HG02852 (cell line): ENCODE data around the gene CYB5D1.
"Not testable (repeated sequence)": the region's sequence is repeated elsewhere in the genome, so short reads cannot be mapped to it uniquely, and the experiment has no call there.

Experiments used
- ATAC-seq: cut with Tn5 transposase; IDR thresholded peaks from one replicate; pipeline ENCODE4 v1.9.1; 2021; ENCODE audit warnings: mild to moderate bottlenecking, moderate library complexity; ENCODE audit not compliant: unreplicated experiment

Gene CYB5D1

GRCh38 chr17:7857713-7858521 is at the start of gene CYB5D1:
Gene CYB5D1, plus strand, starts transcription at chr17:7858003. Its CDS starts 132 bp downstream, at chr17:7858135.
- ATAC-seq: peak; percentile 41

GRCh38 chr17:7809086-7809790 is 48.6 kb upstream of the CYB5D1 start:
- ATAC-seq: no peak

GRCh38 chr17:7809791-7810343 is 47.9 kb upstream of the CYB5D1 start:
- not testable (repeated sequence) for ATAC-seq

DNA sequence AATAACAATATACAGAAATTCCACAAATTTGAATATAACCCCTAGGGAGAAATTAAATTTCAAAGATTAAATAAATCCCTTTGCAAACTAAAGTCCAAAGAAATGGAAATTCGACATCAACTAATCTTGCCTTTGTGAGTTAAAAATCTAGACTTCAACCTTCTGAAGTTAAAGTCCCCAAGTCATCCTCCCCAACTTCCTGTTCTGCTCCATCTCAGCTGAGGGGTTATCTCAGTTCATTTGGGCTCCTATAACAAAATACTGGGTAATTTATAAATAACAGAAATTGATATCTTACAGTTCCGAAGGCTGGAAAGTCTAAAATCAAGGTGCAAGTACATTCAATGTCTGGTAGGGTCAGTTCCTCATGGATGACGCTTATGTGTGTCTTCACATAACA is 46.6 kb upstream of the CYB5D1 start:
- ATAC-seq: no peak

DNA sequence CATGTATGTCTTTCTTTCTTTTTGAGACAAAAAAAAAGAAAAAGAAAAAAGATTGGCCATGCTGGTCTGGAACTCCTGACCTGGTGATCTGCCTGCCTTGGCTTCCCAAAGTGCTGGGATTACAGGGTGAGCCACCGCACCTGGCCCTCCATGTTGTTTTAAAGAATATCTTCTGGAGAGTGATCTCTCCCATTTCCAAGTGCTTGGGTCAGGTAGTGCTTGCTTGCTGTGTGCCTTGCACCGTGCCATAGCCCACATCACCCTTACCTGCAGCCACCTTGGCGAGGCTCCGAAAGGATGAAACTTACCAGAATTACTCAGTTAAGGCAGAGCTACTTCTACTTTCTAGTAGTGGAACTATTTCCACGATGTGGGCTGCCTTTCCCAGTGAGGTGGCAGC is 42.8 kb upstream of the CYB5D1 start:
- no peak for ATAC-seq

DNA sequence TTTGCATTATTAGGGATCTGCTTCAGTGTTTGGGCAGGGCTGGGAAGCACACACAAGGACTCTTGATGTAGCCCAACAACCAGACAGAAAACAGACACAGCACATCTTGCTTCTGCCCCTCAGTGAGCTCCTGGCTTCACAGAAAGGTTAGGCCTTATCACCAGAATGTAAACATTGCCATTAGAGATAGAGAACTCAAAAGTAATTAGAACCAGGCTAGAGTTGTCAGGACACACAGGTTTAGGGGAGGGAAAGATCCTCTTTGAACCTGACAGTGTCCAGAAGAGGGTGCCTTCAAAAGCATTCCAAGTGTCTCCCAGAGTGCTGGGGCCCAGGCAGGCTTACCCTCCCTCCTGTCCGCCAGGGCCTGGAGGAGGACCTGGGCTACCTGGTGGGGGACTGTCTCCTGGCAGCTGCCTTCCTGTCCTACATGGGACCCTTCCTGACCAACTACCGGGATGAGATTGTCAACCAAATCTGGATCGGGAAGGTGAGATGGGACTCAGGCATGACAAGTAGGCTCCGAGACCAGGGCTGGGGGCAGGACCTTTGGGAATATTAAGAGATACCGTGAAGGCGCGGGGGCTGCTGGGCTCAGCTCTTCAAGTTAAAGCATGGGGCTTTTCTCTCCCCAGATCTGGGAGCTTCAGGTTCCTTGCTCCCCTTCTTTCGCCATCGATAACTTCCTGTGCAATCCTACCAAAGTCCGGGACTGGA is 40.7 kb upstream of the CYB5D1 start:
- ATAC-seq: no peak

GRCh38 chr17:7817643-7817964 is 40.2 kb upstream of the CYB5D1 start:
- ATAC-seq: no peak

DNA sequence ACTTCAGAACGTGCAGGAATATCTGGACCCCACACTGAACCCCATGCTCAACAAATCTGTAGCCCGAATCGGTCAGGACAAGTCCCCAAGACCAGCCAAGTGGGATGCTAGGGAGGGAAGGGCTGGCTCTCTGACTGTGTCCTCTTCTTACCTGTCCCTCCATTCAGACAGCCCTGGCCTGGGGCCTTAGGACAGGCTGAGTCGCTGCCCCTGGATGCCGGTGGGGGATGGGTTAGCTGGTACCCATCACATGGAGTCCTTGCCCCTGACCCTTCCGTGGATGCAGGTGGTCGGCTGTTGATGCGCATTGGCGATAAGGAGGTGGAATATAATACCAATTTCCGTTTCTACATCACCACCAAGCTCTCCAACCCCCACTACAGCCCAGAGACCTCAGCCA is 39.8 kb upstream of the CYB5D1 start:
- ATAC-seq: no peak

DNA sequence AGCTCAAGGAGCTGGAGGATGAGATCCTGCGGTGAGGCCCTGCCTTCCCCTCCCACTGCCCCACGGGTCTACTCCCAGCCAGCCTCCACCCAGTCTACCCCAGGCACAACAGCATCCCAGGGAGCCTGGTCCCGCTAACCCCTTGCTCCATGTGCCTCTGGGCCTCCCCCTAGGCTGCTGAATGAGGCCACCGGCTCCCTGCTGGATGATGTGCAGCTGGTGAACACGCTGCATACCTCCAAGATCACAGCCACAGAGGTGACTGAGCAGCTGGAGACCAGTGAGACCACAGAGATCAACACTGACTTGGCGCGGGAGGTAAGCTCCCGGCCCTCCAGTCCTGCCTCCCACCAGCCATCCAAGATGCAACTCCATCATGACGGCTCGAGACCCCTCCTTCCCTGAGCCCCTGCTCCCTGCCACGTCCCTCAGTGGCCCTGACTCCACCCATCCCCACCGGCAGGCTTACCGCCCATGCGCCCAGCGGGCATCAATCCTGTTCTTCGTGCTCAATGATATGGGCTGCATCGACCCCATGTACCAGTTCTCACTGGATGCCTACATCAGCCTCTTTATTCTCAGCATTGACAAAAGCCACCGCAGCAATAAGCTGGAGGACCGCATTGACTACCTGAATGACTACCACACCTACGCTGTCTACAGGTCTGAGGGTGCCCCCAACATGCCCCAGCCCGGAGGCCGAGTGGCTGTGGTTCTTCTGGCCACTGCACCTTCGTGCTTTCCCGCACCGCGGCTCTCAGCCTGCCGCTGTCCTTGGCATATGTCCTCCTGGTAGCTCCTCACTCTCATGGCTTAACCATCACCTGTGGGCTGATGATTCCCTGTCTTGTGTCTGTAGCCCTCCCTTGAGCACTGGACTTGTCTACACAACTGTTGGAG is 38.8 kb upstream of the CYB5D1 start:
- ATAC-seq: no peak

DNA sequence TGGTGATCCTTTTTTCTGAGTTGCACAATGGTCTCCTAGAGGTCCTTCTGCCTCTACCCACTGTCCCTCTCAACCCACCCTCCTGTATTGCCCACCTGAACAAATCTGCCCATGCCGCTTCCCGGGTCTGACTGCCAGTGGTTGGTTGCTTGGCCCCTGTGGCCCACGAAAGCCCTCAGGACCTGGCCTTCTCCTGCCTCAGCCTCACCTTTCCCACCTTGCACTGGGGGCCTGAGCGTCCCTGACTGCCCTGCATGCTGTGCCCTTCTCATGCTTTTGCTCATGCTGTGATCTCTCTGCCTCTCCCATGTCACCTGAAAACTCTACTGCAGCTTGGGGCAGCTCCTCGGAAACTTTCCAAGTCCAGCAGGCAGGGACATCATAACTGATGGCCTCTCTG is 37.6 kb upstream of the CYB5D1 start:
- ATAC-seq: no peak

DNA sequence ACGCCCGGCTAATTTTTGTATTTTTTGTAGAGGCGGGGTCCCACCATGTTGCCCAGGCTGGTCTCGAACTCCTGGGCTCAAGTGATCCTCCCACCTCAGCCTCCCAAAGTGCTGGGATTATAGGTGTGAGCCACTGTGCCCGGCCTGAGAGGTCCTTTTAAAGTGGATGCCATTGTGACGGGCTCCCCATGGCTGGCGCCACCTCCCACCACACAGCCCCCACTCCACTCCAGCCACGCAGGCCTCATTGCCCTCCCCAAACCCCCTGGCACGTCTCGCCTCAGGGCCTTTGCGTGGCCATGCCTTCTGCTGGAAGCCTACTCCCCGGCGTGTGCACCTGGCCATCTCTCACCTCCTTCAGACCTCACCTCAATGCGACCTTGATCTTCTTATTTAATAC is 35.7 kb upstream of the CYB5D1 start:
- no peak for ATAC-seq

- ATAC-seq: no peak
Observed at GRCh38 chr17:7823581-7824001, 34.2 kb upstream of the CYB5D1 start.

DNA sequence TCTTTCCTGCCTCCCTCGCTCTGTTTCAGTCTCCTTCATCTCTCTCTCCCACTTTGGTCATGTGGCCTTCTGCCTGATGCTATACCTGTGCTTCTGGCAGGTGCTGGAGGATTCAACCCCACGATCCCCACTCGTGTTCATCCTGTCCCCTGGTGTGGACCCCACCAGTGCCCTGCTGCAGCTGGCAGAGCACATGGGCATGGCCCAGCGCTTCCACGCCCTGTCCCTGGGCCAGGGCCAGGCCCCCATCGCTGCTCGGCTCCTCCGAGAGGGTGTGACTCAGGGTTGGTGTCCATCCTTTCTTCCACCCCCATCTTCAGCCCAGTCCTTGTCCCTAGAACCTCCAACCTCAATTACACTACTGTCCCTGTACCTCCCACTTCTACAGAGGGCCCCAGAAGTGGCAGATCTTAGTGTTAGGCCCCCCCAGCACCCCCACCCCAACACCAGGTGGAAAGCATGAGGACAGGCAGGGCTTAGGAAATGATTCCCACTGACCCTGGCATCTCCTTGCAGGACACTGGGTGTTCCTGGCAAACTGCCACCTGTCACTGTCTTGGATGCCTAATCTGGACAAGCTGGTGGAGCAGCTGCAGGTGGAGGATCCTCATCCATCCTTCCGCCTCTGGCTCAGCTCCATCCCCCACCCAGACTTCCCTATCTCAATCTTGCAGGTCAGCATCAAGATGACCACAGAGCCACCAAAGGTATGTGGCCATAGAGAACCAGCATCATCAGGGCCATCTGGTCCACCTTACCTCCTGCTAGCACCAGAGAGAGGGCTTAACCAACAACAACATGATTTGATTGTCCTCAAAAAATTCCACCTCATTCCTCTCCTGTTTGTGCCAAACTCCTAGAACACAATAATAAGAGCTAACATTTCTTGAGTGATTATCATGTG is 33.5 kb upstream of the CYB5D1 start:
- no peak for ATAC-seq

GRCh38 chr17:7825206-7825990 is 32.4 kb upstream of the CYB5D1 start:
- no peak for ATAC-seq

- ATAC-seq: no peak
Observed at GRCh38 chr17:7830616-7831015, 27.2 kb upstream of the CYB5D1 start.

DNA sequence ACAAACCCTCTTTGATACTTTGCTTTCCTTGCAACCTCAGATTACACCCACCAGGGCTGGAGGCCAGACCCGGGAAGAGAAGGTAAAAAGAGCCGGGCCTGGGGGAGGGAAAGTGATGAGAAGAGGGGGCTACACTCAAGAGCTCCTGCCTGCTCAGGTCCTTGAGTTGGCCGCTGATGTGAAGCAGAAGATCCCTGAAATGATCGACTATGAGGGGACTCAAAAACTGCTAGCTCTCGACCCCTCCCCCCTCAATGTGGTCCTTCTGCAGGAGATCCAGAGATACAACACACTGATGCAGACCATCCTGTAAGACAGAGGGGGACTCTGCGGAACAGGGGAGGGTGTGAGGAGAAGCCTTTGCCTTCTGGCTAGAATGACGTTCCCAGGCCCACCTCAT is 26.6 kb upstream of the CYB5D1 start:
- no peak for ATAC-seq

DNA sequence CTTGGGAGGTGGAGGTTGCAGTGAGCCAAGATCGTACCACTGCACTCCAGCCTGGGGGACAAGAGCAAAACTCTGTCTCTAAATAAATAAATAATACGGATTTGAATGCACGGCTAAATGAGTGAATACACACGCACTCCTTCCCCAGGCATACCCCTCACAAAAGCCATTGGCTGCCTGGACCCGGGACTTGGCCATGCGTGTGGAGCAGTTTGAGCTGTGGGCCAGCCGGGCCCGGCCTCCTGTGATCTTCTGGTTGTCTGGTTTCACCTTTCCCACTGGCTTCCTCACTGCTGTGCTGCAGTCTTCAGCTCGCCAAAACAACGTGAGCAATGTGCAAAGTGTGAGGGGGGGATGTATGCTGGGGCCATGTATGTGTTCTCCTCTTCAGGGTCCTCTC is 25.4 kb upstream of the CYB5D1 start:
- ATAC-seq: no peak

DNA sequence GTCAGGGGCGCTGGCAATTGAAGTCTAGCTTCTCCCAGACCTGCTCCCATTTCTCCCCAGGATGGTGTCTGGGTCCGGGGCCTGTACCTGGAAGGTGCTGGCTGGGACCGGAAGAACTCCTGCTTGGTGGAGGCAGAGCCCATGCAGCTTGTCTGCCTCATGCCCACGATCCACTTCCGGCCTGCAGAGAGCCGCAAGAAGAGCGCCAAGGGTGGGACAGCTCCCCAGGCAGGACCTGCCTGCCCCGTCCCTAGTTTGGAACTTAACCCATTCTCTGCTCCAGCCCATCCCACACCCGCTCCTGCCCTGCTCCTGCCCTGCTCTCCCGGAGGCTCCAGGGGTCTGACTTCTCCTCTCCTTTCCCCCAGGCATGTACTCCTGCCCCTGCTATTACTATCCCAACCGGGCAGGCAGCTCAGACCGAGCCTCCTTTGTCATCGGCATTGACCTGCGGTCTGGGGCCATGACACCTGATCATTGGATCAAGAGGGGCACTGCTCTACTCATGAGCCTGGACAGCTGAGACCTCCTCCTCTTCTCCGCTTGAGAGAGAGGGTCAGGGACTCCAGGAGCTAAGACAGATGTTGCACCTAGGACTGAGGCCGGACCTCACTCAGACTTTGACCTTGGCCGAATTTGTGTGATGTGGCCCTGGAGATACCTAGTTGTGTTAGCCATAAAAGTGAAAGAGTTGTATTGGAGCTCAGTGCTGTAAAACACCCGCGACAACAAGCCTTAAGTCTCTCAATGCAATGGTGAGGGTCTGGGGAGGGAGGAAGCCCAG is 24.6 kb upstream of the CYB5D1 start:
- no peak for ATAC-seq
